ENCODE results near the gene CEP290.

The CEP290 gene

GRCh38 chr12:88017964-88018363, 123.9 kb downstream of the CEP290 start:
- Histone ChIP-seq H4K8ac (ENCODE audit: low read depth, low read length) (no peak overlapping the region), H3K79me2 (ENCODE audit: control insufficient read depth, insufficient read depth, low read length, poor library complexity) (no peaks in the 10 kb centered on the region), H3K27ac (ENCODE audit: low read depth, low read length) (no peak overlapping the region), H3K9me3 (ENCODE audit: insufficient read depth, low read depth, low read length) (peaks cover 7% of the 10 kb centered on the region), H2BK5ac (ENCODE audit: low read depth, low read length, poor library complexity) (no peak overlapping the region), H2AFZ (ENCODE audit: insufficient read depth, low read length, poor library complexity) (no peak overlapping the region), H3K23ac (ENCODE audit: low read length) (no peak overlapping the region), H3K14ac (ENCODE audit: low read length) (no peak overlapping the region), H3K9ac (ENCODE audit: low read length) (no peak overlapping the region), H2AK5ac (ENCODE audit: low read length) (no peak overlapping the region), H3K4me3 (ENCODE audit: low read depth, low read length) (no peak overlapping the region), H3K18ac (ENCODE audit: low read length) (no peak overlapping the region), H2BK120ac (ENCODE audit: insufficient read depth, low read length, poor library complexity) (no peak overlapping the region), H3K4ac (ENCODE audit: low read depth, low read length) (no peak overlapping the region), H3K27me3 (ENCODE audit: insufficient read depth, low read length) (no peaks in the 10 kb centered on the region), H3K4me1 (ENCODE audit: control insufficient read depth in 1 of 2, insufficient read depth in 2 of 2, low read length in 2 of 2) (no peaks in the 10 kb centered on the region), H3K4me2 (ENCODE audit: low read length) (no peak overlapping the region), H3K79me1 (ENCODE audit: low read length) (no peaks in the 10 kb centered on the region), H4K91ac (ENCODE audit: low read depth, low read length) (no peak overlapping the region), H2BK12ac (ENCODE audit: low read length) (no peak overlapping the region), H3K36me3 (ENCODE audit: control insufficient read depth in 1 of 2, insufficient read depth in 2 of 2, low read length in 2 of 2) (peaks cover 0 to 2% of the 10 kb centered on the region in 2 experiments), H4K12ac (ENCODE audit: low read depth, low read length) (no peak overlapping the region)
- no CpG with 5 or more reads among the region's 3 CpGs for WGBS (ENCODE audit: extremely low coverage, insufficient coverage, insufficient read length)
- DNase-seq, result no peak

GRCh38 chr12:88015825-88016224, 126.1 kb downstream of the CEP290 start:
- no CpG with 5 or more reads among the region's 1 CpG for WGBS (ENCODE audit: extremely low coverage, insufficient coverage, insufficient read length)
- Histone ChIP-seq H3K9me3 (ENCODE audit: insufficient read depth, low read depth, low read length) (peaks cover 7% of the 10 kb centered on the region), H4K91ac (ENCODE audit: low read depth, low read length) (no peak overlapping the region)

GRCh38 chr12:88011755-88012154, 130.1 kb downstream of the CEP290 start:
- Histone ChIP-seq H2BK120ac (ENCODE audit: insufficient read depth, low read length, poor library complexity) (no peak overlapping the region), H3K27me3 (ENCODE audit: insufficient read depth, low read length) (no peaks in the 10 kb centered on the region), H3K18ac (ENCODE audit: low read length) (no peak overlapping the region), H4K8ac (ENCODE audit: low read depth, low read length) (no peak overlapping the region), H3K27ac (ENCODE audit: low read depth, low read length) (no peak overlapping the region), H3K14ac (ENCODE audit: low read length) (no peak overlapping the region), H3K4ac (ENCODE audit: low read depth, low read length) (no peak overlapping the region), H3K4me1 (ENCODE audit: control insufficient read depth in 1 of 2, insufficient read depth in 2 of 2, low read length in 2 of 2) (no peaks in the 10 kb centered on the region), H3K23ac (ENCODE audit: low read length) (no peak overlapping the region), H2BK12ac (ENCODE audit: low read length) (no peak overlapping the region), H2AFZ (ENCODE audit: insufficient read depth, low read length, poor library complexity) (no peak overlapping the region), H3K9ac (ENCODE audit: low read length) (no peak overlapping the region), H4K12ac (ENCODE audit: low read depth, low read length) (no peak overlapping the region), H3K4me3 (ENCODE audit: low read depth, low read length) (no peak overlapping the region), H2BK5ac (ENCODE audit: low read depth, low read length, poor library complexity) (no peak overlapping the region), H3K9me3 (ENCODE audit: insufficient read depth, low read depth, low read length) (no peaks in the 10 kb centered on the region), H4K91ac (ENCODE audit: low read depth, low read length) (no peak overlapping the region), H2AK5ac (ENCODE audit: low read length) (no peak overlapping the region), H3K36me3 (ENCODE audit: control insufficient read depth in 1 of 2, insufficient read depth in 2 of 2, low read length in 2 of 2) (no peaks in the 10 kb centered on the region), H3K79me2 (ENCODE audit: control insufficient read depth, insufficient read depth, low read length, poor library complexity) (no peaks in the 10 kb centered on the region), H3K79me1 (ENCODE audit: low read length) (no peaks in the 10 kb centered on the region), H3K4me2 (ENCODE audit: low read length) (no peak overlapping the region)
- WGBS (ENCODE audit: extremely low coverage, insufficient coverage, insufficient read length), result no CpG with 5 or more reads among the region's 5 CpGs
- DNase-seq, result no peak

More at GRCh38 chr12:88015825-88016224, 126.1 kb downstream of the CEP290 start:
- Histone ChIP-seq H2BK120ac (ENCODE audit: insufficient read depth, low read length, poor library complexity) (no peak overlapping the region), H4K12ac (ENCODE audit: low read depth, low read length) (no peak overlapping the region), H3K79me1 (ENCODE audit: low read length) (no peaks in the 10 kb centered on the region), H3K23ac (ENCODE audit: low read length) (no peak overlapping the region), H2AFZ (ENCODE audit: insufficient read depth, low read length, poor library complexity) (no peak overlapping the region), H3K4me1 (ENCODE audit: control insufficient read depth in 1 of 2, insufficient read depth in 2 of 2, low read length in 2 of 2) (no peaks in the 10 kb centered on the region), H3K36me3 (ENCODE audit: control insufficient read depth in 1 of 2, insufficient read depth in 2 of 2, low read length in 2 of 2) (peaks cover 0 to 2% of the 10 kb centered on the region in 2 experiments), H3K79me2 (ENCODE audit: control insufficient read depth, insufficient read depth, low read length, poor library complexity) (no peaks in the 10 kb centered on the region), H3K4me2 (ENCODE audit: low read length) (no peak overlapping the region), H3K4me3 (ENCODE audit: low read depth, low read length) (no peak overlapping the region), H3K18ac (ENCODE audit: low read length) (no peak overlapping the region), H3K14ac (ENCODE audit: low read length) (no peak overlapping the region), H3K9ac (ENCODE audit: low read length) (no peak overlapping the region), H4K8ac (ENCODE audit: low read depth, low read length) (no peak overlapping the region), H2BK5ac (ENCODE audit: low read depth, low read length, poor library complexity) (no peak overlapping the region), H3K27ac (ENCODE audit: low read depth, low read length) (no peak overlapping the region), H2AK5ac (ENCODE audit: low read length) (no peak overlapping the region), H3K27me3 (ENCODE audit: insufficient read depth, low read length) (no peaks in the 10 kb centered on the region), H2BK12ac (ENCODE audit: low read length) (no peak overlapping the region), H3K4ac (ENCODE audit: low read depth, low read length) (no peak overlapping the region)
- DNase-seq, result no peak

GRCh38 chr12:88006351-88006750, 135.5 kb downstream of the CEP290 start:
- Histone ChIP-seq H2AFZ (ENCODE audit: insufficient read depth, low read length, poor library complexity) (no peak overlapping the region), H3K4me3 (ENCODE audit: low read depth, low read length) (no peak overlapping the region), H3K4me2 (ENCODE audit: low read length) (no peak overlapping the region), H4K12ac (ENCODE audit: low read depth, low read length) (no peak overlapping the region), H4K91ac (ENCODE audit: low read depth, low read length) (no peak overlapping the region), H3K23ac (ENCODE audit: low read length) (no peak overlapping the region), H2BK120ac (ENCODE audit: insufficient read depth, low read length, poor library complexity) (no peak overlapping the region), H4K8ac (ENCODE audit: low read depth, low read length) (no peak overlapping the region), H3K27me3 (ENCODE audit: insufficient read depth, low read length) (no peaks in the 10 kb centered on the region), H3K4ac (ENCODE audit: low read depth, low read length) (no peak overlapping the region), H3K18ac (ENCODE audit: low read length) (no peak overlapping the region), H3K4me1 (ENCODE audit: control insufficient read depth in 1 of 2, insufficient read depth in 2 of 2, low read length in 2 of 2) (no peaks in the 10 kb centered on the region), H3K27ac (ENCODE audit: low read depth, low read length) (no peak overlapping the region), H3K36me3 (ENCODE audit: control insufficient read depth in 1 of 2, insufficient read depth in 2 of 2, low read length in 2 of 2) (no peaks in the 10 kb centered on the region), H2AK5ac (ENCODE audit: low read length) (no peak overlapping the region), H3K14ac (ENCODE audit: low read length) (no peak overlapping the region), H3K9me3 (ENCODE audit: insufficient read depth, low read depth, low read length) (no peaks in the 10 kb centered on the region), H2BK12ac (ENCODE audit: low read length) (no peak overlapping the region), H3K79me1 (ENCODE audit: low read length) (no peaks in the 10 kb centered on the region), H3K9ac (ENCODE audit: low read length) (no peak overlapping the region), H2BK5ac (ENCODE audit: low read depth, low read length, poor library complexity) (no peak overlapping the region), H3K79me2 (ENCODE audit: control insufficient read depth, insufficient read depth, low read length, poor library complexity) (no peaks in the 10 kb centered on the region)
- 100% methylated on average over 1 of the region's 4 CpGs for whole genome bisulfite sequencing (ENCODE audit: extremely low coverage, insufficient coverage, insufficient read length)
- no peak for DNase-seq

Data from trophoblast cell (in vitro differentiated cells and primary cell).